Progenitor cell of endocrine pancreas (in vitro differentiated cells): ENCODE measurements around the gene ZSCAN5B. TPM values are rescaled to one million over a fixed set of nuclear protein-coding genes. Genes with fewer than 3 reads are reported as not detected.
A peak's percentile ranks its signal among the peaks of the same experiment; 100 is the strongest.

Experiments used
- DNase-seq: peaks from one replicate; pipeline ENCODE4 v3.0.0; 2021; ENCODE audit warnings: low spot score; ENCODE audit not compliant: unreplicated experiment
- H3K27ac Mint-ChIP-seq: 2 replicates; pipeline ENCODE4 v1.8.0; 2021; ENCODE audit warnings: mild to moderate bottlenecking, moderate library complexity, mixed read lengths
- H3K27me3 Mint-ChIP-seq: 2 replicates; pipeline ENCODE4 v1.8.0; 2021; ENCODE audit warnings: mixed read lengths
- H3K36me3 Mint-ChIP-seq: 2 replicates; pipeline ENCODE4 v1.8.0; 2022; ENCODE audit warnings: mixed read lengths; ENCODE audit not compliant: insufficient read depth
- H3K4me1 Mint-ChIP-seq: 2 replicates; pipeline ENCODE4 v1.8.0; 2021; ENCODE audit warnings: low read depth, mixed read lengths
- H3K4me3 Mint-ChIP-seq: 2 replicates; pipeline ENCODE4 v1.8.0; 2021; ENCODE audit warnings: low read depth, mild to moderate bottlenecking, moderate library complexity, mixed read lengths
- H3K9me3 Mint-ChIP-seq: 2 replicates; pipeline ENCODE4 v1.8.0; 2021; ENCODE audit warnings: low read depth, mixed read lengths
- CTCF ChIP-seq: fragments of 200-600 bp; sonication (generic); IDR thresholded peaks from one replicate; pipeline ENCODE4 v1.5.0; 2021; ENCODE audit warnings: antibody characterized with exemption, mild to moderate bottlenecking; ENCODE audit not compliant: unreplicated experiment
- total RNA-seq: library from RNA; stranded (reverse); gene quantifications from 2 replicates; pipeline ENCODE4 v1.2.1, GENCODE V29; 2021

ZSCAN5B gene
- total RNA-seq, 1 donor from 2014 or later: not detected

- H3K9me3 Mint-ChIP-seq: no peaks in the 10 kb centered on the region
- peaks cover 18% of the 10 kb centered on the region for H3K36me3 Mint-ChIP-seq
- H3K4me1 Mint-ChIP-seq: peaks cover 18% of the 10 kb centered on the region
- no peak for DNase-seq
- H3K27ac Mint-ChIP-seq: no peak overlapping the region
- no peak overlapping the region for H3K4me3 Mint-ChIP-seq
- TF ChIP-seq CTCF: no peak
- H3K27me3 Mint-ChIP-seq: no peaks in the 10 kb centered on the region
Measured at GRCh38 chr19:56148096-56148495, 49.5 kb downstream of the ZSCAN5B start.

- TF ChIP-seq CTCF: no peak
- H3K9me3 Mint-ChIP-seq: no peaks in the 10 kb centered on the region
- DNase-seq: no peak
- H3K27ac Mint-ChIP-seq: no peak overlapping the region
- no peaks in the 10 kb centered on the region for H3K27me3 Mint-ChIP-seq
- H3K36me3 Mint-ChIP-seq: peaks cover 16% of the 10 kb centered on the region
- peaks cover 23% of the 10 kb centered on the region for H3K4me1 Mint-ChIP-seq
- H3K4me3 Mint-ChIP-seq: no peak overlapping the region
Measured at GRCh38 chr19:56147307-56147706, 50.3 kb downstream of the ZSCAN5B start.

- Mint-ChIP-seq H3K9me3 (no peaks in the 10 kb centered on the region), H3K27me3 (no peaks in the 10 kb centered on the region)
Measured at GRCh38 chr19:56146904-56147303, 50.7 kb downstream of the ZSCAN5B start.

GRCh38 chr19:56145698-56146097, 51.9 kb downstream of the ZSCAN5B start:
- TF ChIP-seq CTCF: no peak
- DNase-seq: no peak
- Mint-ChIP-seq H3K27me3 (no peaks in the 10 kb centered on the region), H3K9me3 (no peaks in the 10 kb centered on the region), H3K36me3 (peaks cover 16% of the 10 kb centered on the region), H3K4me1 (peaks cover 26% of the 10 kb centered on the region), H3K4me3 (no peak overlapping the region), H3K27ac (no peak overlapping the region)

More at GRCh38 chr19:56146904-56147303, 50.7 kb downstream of the ZSCAN5B start:
- H3K4me1 Mint-ChIP-seq: peaks cover 25% of the 10 kb centered on the region
- DNase-seq: no peak
- no peak overlapping the region for H3K27ac Mint-ChIP-seq
- peaks cover 16% of the 10 kb centered on the region for H3K36me3 Mint-ChIP-seq
- no peak for TF ChIP-seq CTCF
- no peak overlapping the region for H3K4me3 Mint-ChIP-seq

GRCh38 chr19:56144831-56145230, 52.8 kb downstream of the ZSCAN5B start:
- no peaks in the 10 kb centered on the region for H3K27me3 Mint-ChIP-seq
- H3K4me3 Mint-ChIP-seq: no peak overlapping the region
- TF ChIP-seq CTCF: no peak
- H3K27ac Mint-ChIP-seq: peak overlapping the region; percentile 37
- no peak for DNase-seq
- H3K36me3 Mint-ChIP-seq: peaks cover 11% of the 10 kb centered on the region
- H3K4me1 Mint-ChIP-seq: peaks cover 32% of the 10 kb centered on the region
- H3K9me3 Mint-ChIP-seq: no peaks in the 10 kb centered on the region
